GM12878 (cell line): ENCODE measurements around the gene IL22. TPM values are rescaled to one million over a fixed set of nuclear protein-coding genes. Genes with fewer than 3 reads are reported as not detected.

Experiments used
- ATAC-seq: fragments of 200-7000 bp; cut with Tn5 transposase; 3 replicates; pipeline ENCODE4 v1.9.1; 2020; ENCODE audit warnings: mild to moderate bottlenecking, moderate library complexity
- BruUV-seq: library from RNA; stranded (reverse); fragments of 400-500 nt; replicated peaks from 2 replicates; lab custom pipeline; 2021; lab: Mats Ljungman, UMichigan
- CTCF ChIA-PET: fragments of 300-600 bp; sonication (Branson Sonifier 250); formaldehyde crosslinking; extraction: SDS; loops from one replicate; lab custom pipeline; 2021; ENCODE audit warnings: inconsistent platforms; lab: Yijun Ruan, JAX
- POLR2A ChIA-PET: fragments of 350-600 bp; formaldehyde crosslinking; extraction: SDS; loops from one replicate; lab custom pipeline; 2021; ENCODE audit warnings: inconsistent platforms; lab: Charles Lee
- RAD21 ChIA-PET: fragments of 300-600 bp; sonication (Branson Sonifier 250); formaldehyde crosslinking; loops from one replicate; lab custom pipeline; 2023; ENCODE audit warnings: antibody characterized with exemption; ENCODE audit not compliant: unreplicated experiment; lab: Charles Lee
- SMC1A ChIA-PET: fragments of 300-600 bp; sonication (Branson Sonifier 250); formaldehyde crosslinking; loops from one replicate; lab custom pipeline; 2023; ENCODE audit not compliant: unreplicated experiment, uncharacterized antibody; lab: Charles Lee
- DNase-seq: peaks from one replicate; pipeline ENCODE4 v3.0.0-alpha.2; 2011; ENCODE audit warnings: low read depth, low spot score
- FAIRE-seq: peaks from 3 replicates; lab custom pipeline; 2011; peaks lifted over from hg19 to GRCh38; lab: Jason Lieb, UNC
- H2AFZ ChIP-seq: 2 replicates; pipeline ENCODE4 v1.6.0; 2011; ENCODE audit warnings: low read depth, low read length, control low read depth; ENCODE audit not compliant: control insufficient read depth
- H3K27ac ChIP-seq: 2 replicates; pipeline ENCODE4 v1.5.1; 2011; ENCODE audit warnings: control low read depth; ENCODE audit not compliant: control insufficient read depth, insufficient read depth
- H3K27me3 ChIP-seq, 2 experiments: replicated peaks in 1 of 2; 2 replicates each; pipeline versions ENCODE4 v1.6.0 to v1.6.1; 2011; ENCODE audit warnings: low read length in 1 of 2; ENCODE audit not compliant: control insufficient read depth in 2 of 2, insufficient read depth in 2 of 2
- H3K36me3 ChIP-seq, 2 experiments: 2 replicates each; pipeline ENCODE4 v1.5.1; 2011; ENCODE audit warnings: low read length in 1 of 2; ENCODE audit not compliant: control insufficient read depth in 2 of 2, insufficient read depth in 2 of 2
- H3K4me1 ChIP-seq: 2 replicates; pipeline ENCODE4 v1.6.1; 2011; ENCODE audit warnings: mild to moderate bottlenecking, low read length, moderate library complexity, mixed read lengths; ENCODE audit not compliant: control insufficient read depth, insufficient read depth
- H3K4me2 ChIP-seq: 2 replicates; pipeline ENCODE4 v1.6.0; 2011; ENCODE audit warnings: control low read depth; ENCODE audit not compliant: control insufficient read depth, insufficient read depth
- H3K4me3 ChIP-seq: fragments of 200-600 bp; sonication (generic); 2 replicates; pipeline ENCODE4 v1.5.1; 2016
- H3K79me2 ChIP-seq: 2 replicates; pipeline ENCODE4 v1.6.0; 2011; ENCODE audit warnings: low read length; ENCODE audit not compliant: control insufficient read depth, insufficient read depth
- H3K9ac ChIP-seq: 2 replicates; pipeline ENCODE4 v1.8.0; 2011; ENCODE audit warnings: low read length, control low read depth, mixed read lengths; ENCODE audit not compliant: control insufficient read depth, insufficient read depth
- H3K9me3 ChIP-seq: replicated peaks from 3 replicates; pipeline ENCODE4 v1.5.1; 2011; ENCODE audit warnings: mild to moderate bottlenecking, low read length; ENCODE audit not compliant: control insufficient read depth, insufficient read depth
- H4K20me1 ChIP-seq: 2 replicates; pipeline ENCODE4 v1.6.0; 2011; ENCODE audit not compliant: control insufficient read depth, insufficient read depth
- ATF3 ChIP-seq: IDR thresholded peaks from 2 replicates; pipeline ENCODE4 v1.6.1; 2011; ENCODE audit warnings: low read depth, mild to moderate bottlenecking, low read length, moderate library complexity, borderline replicate concordance; ENCODE audit errors: extremely low read depth
- ETV6 ChIP-seq, 2 experiments: fragments of 450-650 bp in 1 of 2; IDR thresholded peaks in 1 of 2; conservative IDR thresholded peaks in 1 of 2; 2 replicates each; pipeline ENCODE4 v1.6.1; 2014; ENCODE audit warnings: antibody characterized with exemption in 1 of 2, borderline replicate concordance in 1 of 2, low read depth in 1 of 2, mild to moderate bottlenecking in 1 of 2, moderate library complexity in 1 of 2
- IKZF2 ChIP-seq, 2 experiments: fragments of 450-650 bp; IDR thresholded peaks; 2 replicates each; pipeline ENCODE4 v1.6.1; 2017; ENCODE audit warnings: mild to moderate bottlenecking in 2 of 2, moderate library complexity in 2 of 2
- IRF4 ChIP-seq: IDR thresholded peaks from 2 replicates; pipeline ENCODE4 v1.6.1; 2011; ENCODE audit warnings: low read depth, low read length
- JUNB ChIP-seq: IDR thresholded peaks from 2 replicates; pipeline ENCODE4 v1.6.1; 2016; ENCODE audit warnings: antibody characterized with exemption, mild to moderate bottlenecking
- MAX ChIP-seq: IDR thresholded peaks from 2 replicates; pipeline ENCODE4 v1.6.1; 2012; ENCODE audit warnings: low read depth, low read length, improper control_type of control experiment
- NBN ChIP-seq: fragments of 450-650 bp; IDR thresholded peaks from 2 replicates; pipeline ENCODE4 v1.6.1; 2016
- NRF1 ChIP-seq: conservative IDR thresholded peaks from 2 replicates; pipeline ENCODE4 v1.6.1; 2011; ENCODE audit warnings: mild to moderate bottlenecking, low read depth, low read length, improper control_type of control experiment
- SPI1 ChIP-seq: IDR thresholded peaks from 2 replicates; pipeline ENCODE4 v1.6.1; 2011; ENCODE audit warnings: low read depth, mild to moderate bottlenecking, low read length, moderate library complexity, borderline replicate concordance; ENCODE audit not compliant: insufficient read depth
- STAT3 ChIP-seq: IDR thresholded peaks from 2 replicates; pipeline ENCODE4 v1.6.1; 2011; ENCODE audit warnings: low read depth, low read length, improper control_type of control experiment
- SUZ12 ChIP-seq: fragments of 200-600 bp; sonication (generic); IDR thresholded peaks from one replicate; pipeline ENCODE4 v1.6.1; 2018; ENCODE audit warnings: antibody characterized with exemption, mild to moderate bottlenecking; ENCODE audit not compliant: unreplicated experiment
- in situ Hi-C: fragments of 300-500 bp; cut with MboI; formaldehyde crosslinking; loops from 9 replicates; pipeline ENCODE4 v1.14.3; 2018; ENCODE audit warnings: mixed read lengths
- intact Hi-C: fragments of 100-400 bp; cut with micrococcal nuclease; formaldehyde crosslinking; loops from one replicate; pipeline ENCODE4 v1.14.2; 2022; ENCODE audit not compliant: unreplicated experiment
- polyA plus RNA-seq, 11 experiments: library from polyadenylated mRNA; depleted of rRNA in 4 of 11; unstranded in 6 of 11; stranded (reverse) in 5 of 11; fragments of >200 nt; fragmentation: Nextera tagmentation in 4 of 11; fragmentation: Illumina TruSeq in 1 of 11; extraction: Ambion mirVana in 4 of 11; extraction: Trizol in 1 of 11; gene quantifications; 1 replicate in 1 of 11; 2 replicates in 10 of 11; pipeline versions ENCODE4 v1.2.1 to v1.2.3, GENCODE V29; 2011 to 2016; ENCODE audit warnings: inconsistent platforms in 2 of 11, missing spikeins in 2 of 11, low read depth in 1 of 11
- total RNA-seq, 4 experiments: library from RNA; depleted of rRNA in 3 of 4; stranded (reverse); fragments of >200 nt in 3 of 4; fragmentation: Illumina TruSeq in 1 of 4; extraction: Trizol in 1 of 4; gene quantifications; 2 replicates each; pipeline versions ENCODE4 v1.2.1 to v1.2.3, GENCODE V29; 2013 to 2021

The IL22 gene
- total and polyA plus RNA-seq, 10 of the 15 experiments (the other 5 are each of a cell fraction or from before 2014, with no cell fraction given): not detected

- TF ChIP-seq SUZ12 (no peak), STAT3 (no peak), NRF1 (no peak)
- TF ChIP-seq, all 136 proteins: peak for 0
These were observed 21.7 kb downstream of the IL22 start (continued) for GRCh38 chr12:68231691-68232090.

- H3K36me3 ChIP-seq: no peaks in the 10 kb centered on the region
- no peak overlapping the region for H3K27ac ChIP-seq
- in situ Hi-C loops (loop anchor here (5.0 kb wide), 1 partner anchor 81 kb away; no protein-coding TSS in a partner anchor), intact Hi-C loops (no loop called here)
- no TSS peak for BruUV-seq
- FAIRE-seq (peak; percentile 75), ATAC-seq (peak; percentile 70), DNase-seq (no peak)
- TF ChIP-seq SPI1 (peak; percentile 58), ATF3 (no peak), ETV6 (conservative IDR thresholded peaks at IDR 0.05 in 1 of 2, IDR thresholded peaks at IDR 0.05 in 1 of 2; ENCODE audit: borderline replicate concordance in 1 of 2, low read depth in 1 of 2) (0 out of 4 replicates have a peak, but pooled peaks of 1 of the 2 experiments have one; percentile 24), MAX (no peak), IRF4 (peak; percentile 67; the same call in 1 of the 2 replicates), NBN (no peak), JUNB (peak; percentile 71), IKZF2 (IDR thresholded peaks at IDR 0.05) (0 out of 4 replicates have a peak, but pooled peaks of 1 of the 2 experiments have one; percentile 18)
- no peaks in the 10 kb centered on the region for H3K9me3 ChIP-seq
- ChIA-PET POLR2A (interaction anchor here (0.6 kb wide), 1 partner anchor 278 kb away, joined by 3 read pairs; no protein-coding TSS in a partner anchor), CTCF (interaction anchor here (0.8 to 3.5 kb wide), 7 partner anchors 8 to 267 kb away, joined by 3 to 31 read pairs (median 6); no protein-coding TSS in a partner anchor), RAD21 (interaction anchor here (0.6 to 2.0 kb wide), 4 partner anchors 8 to 420 kb away, joined by 3 to 9 read pairs (median 4); no protein-coding TSS in a partner anchor), SMC1A (interaction anchor here (0.5 to 4.2 kb wide), 9 partner anchors 8 to 608 kb away, joined by 3 to 35 read pairs (median 3); no protein-coding TSS in a partner anchor)
- H4K20me1 ChIP-seq: no peaks in the 10 kb centered on the region
- no peaks in the 10 kb centered on the region for H3K27me3 ChIP-seq
- no peaks in the 10 kb centered on the region for H3K79me2 ChIP-seq
- no peak overlapping the region for H3K4me3 ChIP-seq
- H2AFZ ChIP-seq: no peak overlapping the region
- peaks cover 2% of the 10 kb centered on the region; the same call in 1 of the 2 replicates for H3K4me1 ChIP-seq
- H3K4me2 ChIP-seq: no peak overlapping the region
- H3K9ac ChIP-seq: no peak overlapping the region
These were observed 22.2 kb downstream of the IL22 start for GRCh38 chr12:68231229-68231628.
